Left colon (tissue), 2 donors: ENCODE measurements around the gene ADGRG4. TPM values are rescaled to one million over a fixed set of nuclear protein-coding genes. Genes with fewer than 3 reads are reported as not detected.
"Not testable (repeated sequence)": the region's sequence is repeated elsewhere in the genome, so short reads cannot be mapped to it uniquely, and the experiment has no call there.

Experiments used
- ATAC-seq: fragments of 200-7000 bp; cut with Tn5 transposase; one replicate; pipeline ENCODE4 v1.9.1; 2020; ENCODE audit warnings: mild to moderate bottlenecking, moderate library complexity
- DNase-seq, 2 donors: peaks; one replicate each; pipeline ENCODE4 v3.0.0-alpha.2; 2020
- intact Hi-C, 2 donors: fragments of 100-400 bp; cut with DNase I in 1 of 2; cut with micrococcal nuclease in 1 of 2; formaldehyde crosslinking; loops; one replicate each; pipeline versions ENCODE4 v1.11.2 to v1.14.0; 2022; cut with DNase I, micrococcal nuclease
- long read RNA-seq: library from polyadenylated mRNA; unstranded; transcript quantifications from one replicate; pipeline ENCODE4 v2.0.0, GENCODE V29; 2021
- total RNA-seq, 2 donors: library from RNA; stranded (reverse); fragmentation: NEBNext Ultra II Directional; extraction: Animal tissue kit (Norgen Biotek cat#: 25700); gene quantifications; one replicate each; pipeline ENCODE4 v1.2.1, GENCODE V29; 2021
- donor health status: DM: no; HTN: no; CAD: no.
- donor health status: DM: yes; HTN: yes; CAD: no.

The ADGRG4 gene
- total RNA-seq = under 1 TPM; 0.03 to 0.17 TPM
- long read RNA-seq = 0 reads

- DNase-seq, intact Hi-C loops, ATAC-seq: not testable (repeated sequence)
Measured at GRCh38 chrX:136300721-136301120, at the start of gene ADGRG4. TSS of gene ADGRG4 (plus strand) at chrX:136300963. CDS start at chrX:136308778, 7,815 bp downstream.

GRCh38 chrX:136251041-136251991 is 49.4 kb upstream of the ADGRG4 start, which contains the start of gene MAP7D3:
TSS of gene MAP7D3 (minus strand) at chrX:136251400. CDS start at chrX:136251358, 42 bp downstream.
- intact Hi-C loops = no loop called here
- ATAC-seq = peak; percentile 98
- peak; percentile 53 to 73 for DNase-seq

- no peak for ATAC-seq
- intact Hi-C loops = no loop called here
- DNase-seq = no peak
Measured at GRCh38 chrX:136255541-136255940, 45.2 kb upstream of the ADGRG4 start.

- DNase-seq (no peak), ATAC-seq (no peak)
- intact Hi-C loops = no loop called here
Measured at GRCh38 chrX:136256026-136256425, 44.7 kb upstream of the ADGRG4 start.

GRCh38 chrX:136258951-136259350 is 41.8 kb upstream of the ADGRG4 start:
- no peak for ATAC-seq
- intact Hi-C loops = no loop called here

GRCh38 chrX:136259543-136259942 is 41.2 kb upstream of the ADGRG4 start:
- no peak for DNase-seq
- intact Hi-C loops = no loop called here
- no peak for ATAC-seq

More at GRCh38 chrX:136258951-136259350, 41.8 kb upstream of the ADGRG4 start:
- DNase-seq = no peak

- ATAC-seq (no peak), DNase-seq (no peak)
- intact Hi-C loops = no loop called here
Measured at GRCh38 chrX:136260776-136261175, 40.0 kb upstream of the ADGRG4 start.

GRCh38 chrX:136261321-136261720 is 39.4 kb upstream of the ADGRG4 start:
- ATAC-seq = no peak
- intact Hi-C loops = no loop called here
- DNase-seq = no peak

- intact Hi-C loops = no loop called here
- no peak for DNase-seq
- no peak for ATAC-seq
Measured at GRCh38 chrX:136262243-136262642, 38.5 kb upstream of the ADGRG4 start.

GRCh38 chrX:136262812-136263315 is 37.9 kb upstream of the ADGRG4 start:
- ATAC-seq = no peak
- no peak for DNase-seq
- intact Hi-C loops = no loop called here

GRCh38 chrX:136266828-136267227 is 33.9 kb upstream of the ADGRG4 start:
- DNase-seq (no peak), ATAC-seq (no peak)
- intact Hi-C loops = loop anchor here in 1 of 2 donors (5.0 kb wide), 1 partner anchor 240 kb away; no protein-coding TSS in a partner anchor

- peak in 1 of 2 donors; percentile 39 for DNase-seq
- intact Hi-C loops = loop anchor here in 1 of 2 donors (5.0 kb wide), 1 partner anchor 241 kb away; no protein-coding TSS in a partner anchor
- ATAC-seq = peak; percentile 51
Measured at GRCh38 chrX:136268051-136269048, 32.4 kb upstream of the ADGRG4 start.

- intact Hi-C loops = loop anchor here in 1 of 2 donors (5.0 kb wide), 1 partner anchor 243 kb away; no protein-coding TSS in a partner anchor
- no peak for DNase-seq
- no peak for ATAC-seq
Measured at GRCh38 chrX:136269921-136270320, 30.8 kb upstream of the ADGRG4 start.

- intact Hi-C loops = no loop called here
- DNase-seq (no peak), ATAC-seq (no peak)
Measured at GRCh38 chrX:136271300-136271699, 29.5 kb upstream of the ADGRG4 start.

GRCh38 chrX:136272325-136272724 is 28.4 kb upstream of the ADGRG4 start:
- intact Hi-C loops = no loop called here
- ATAC-seq (no peak), DNase-seq (no peak)

- intact Hi-C loops = no loop called here
- ATAC-seq = peak; percentile 60
Measured at GRCh38 chrX:136273986-136274385, 26.8 kb upstream of the ADGRG4 start.

GRCh38 chrX:136275553-136275952 is 25.2 kb upstream of the ADGRG4 start:
- ATAC-seq = peak; percentile 98
- intact Hi-C loops = no loop called here
- DNase-seq = peak; percentile 18 to 30

More at GRCh38 chrX:136273986-136274385, 26.8 kb upstream of the ADGRG4 start:
- DNase-seq = no peak

GRCh38 chrX:136286375-136286774 is 14.4 kb upstream of the ADGRG4 start:
- ATAC-seq, intact Hi-C loops, DNase-seq: not testable (repeated sequence)

- no peak for ATAC-seq
- intact Hi-C loops = no loop called here
Measured at GRCh38 chrX:136291824-136292223, 8.9 kb upstream of the ADGRG4 start.

More at GRCh38 chrX:136291824-136292223, 8.9 kb upstream of the ADGRG4 start:
- DNase-seq = no peak
